Breast epithelium (tissue), 4 donors: ENCODE data around the gene FAIM2. TPM values are rescaled to one million over a fixed set of nuclear protein-coding genes. Genes with fewer than 3 reads are reported as not detected.
"Not testable (repeated sequence)": the region's sequence is repeated elsewhere in the genome, so short reads cannot be mapped to it uniquely, and the experiment has no call there.

Experiments used
- DNase-seq, 2 donors: peaks; one replicate each; pipeline ENCODE4 v3.0.0-alpha.2; 2019; ENCODE audit warnings: low spot score in 2 of 2
- H3K27ac ChIP-seq, 2 donors: fragments of 200-600 bp; sonication (generic) in 1 of 2; one replicate each; pipeline ENCODE4 v1.5.1; 2016 to 2019; ENCODE audit warnings: mild to moderate bottlenecking in 1 of 2
- H3K27me3 ChIP-seq, 2 donors: fragments of 200-600 bp; sonication (generic) in 1 of 2; one replicate each; pipeline versions ENCODE4 v1.5.1 to v1.6.0; 2017 to 2019; ENCODE audit warnings: control low read depth in 1 of 2, mild to moderate bottlenecking in 1 of 2
- H3K36me3 ChIP-seq: fragments of 200-600 bp; one replicate; pipeline ENCODE4 v1.5.1; 2019
- H3K4me1 ChIP-seq, 2 donors: fragments of 200-600 bp; sonication (generic); one replicate each; pipeline ENCODE4 v1.5.1; 2016 to 2019; ENCODE audit warnings: control low read depth in 1 of 2
- H3K4me3 ChIP-seq, 3 donors: fragments of 200-600 bp; sonication (generic); 1 replicate in 2 of 3; 2 replicates in 1 of 3; pipeline ENCODE4 v1.5.1; 2016 to 2019; ENCODE audit warnings: mild to moderate bottlenecking in 3 of 3, moderate library complexity in 2 of 3
- H3K9me3 ChIP-seq, 2 donors: fragments of 200-600 bp; sonication (generic) in 1 of 2; one replicate each; pipeline ENCODE4 v1.5.1; 2016 to 2019; ENCODE audit warnings: control low read depth in 1 of 2
- POLR2A ChIP-seq: fragments of 450-650 bp; IDR thresholded peaks from one replicate; pipeline ENCODE4 v1.6.1; 2016; ENCODE audit warnings: antibody characterized with exemption, mild to moderate bottlenecking, moderate library complexity
- POLR2AphosphoS5 ChIP-seq, 3 donors: sonication (generic); formaldehyde crosslinking; IDR thresholded peaks; one replicate each; pipeline ENCODE4 v1.6.1; 2017; ENCODE audit warnings: antibody characterized with exemption in 3 of 3
- intact Hi-C: fragments of 100-400 bp; cut with DNase I; formaldehyde crosslinking; loops from one replicate; pipeline ENCODE4 v1.15.1; 2023; ENCODE audit warnings: low total_unique reads
- total RNA-seq, 3 donors: library from RNA; depleted of rRNA; stranded (reverse); fragments of >200 nt; gene quantifications; one replicate each; pipeline ENCODE4 v1.1.0, GENCODE V29; 2016
- TF ChIP-seq, protein P1 (sequence below), 3 donors: fragments of 450-650 bp; IDR thresholded peaks; one replicate each; pipeline ENCODE4 v1.5.1; 2016 to 2017; ENCODE audit warnings: antibody characterized with exemption in 3 of 3, mild to moderate bottlenecking in 3 of 3, moderate library complexity in 3 of 3

Gene FAIM2
- total RNA-seq, 3 donors from 2014 or later, result 0.64 to 1.9 (median 1.3) TPM

DNA sequence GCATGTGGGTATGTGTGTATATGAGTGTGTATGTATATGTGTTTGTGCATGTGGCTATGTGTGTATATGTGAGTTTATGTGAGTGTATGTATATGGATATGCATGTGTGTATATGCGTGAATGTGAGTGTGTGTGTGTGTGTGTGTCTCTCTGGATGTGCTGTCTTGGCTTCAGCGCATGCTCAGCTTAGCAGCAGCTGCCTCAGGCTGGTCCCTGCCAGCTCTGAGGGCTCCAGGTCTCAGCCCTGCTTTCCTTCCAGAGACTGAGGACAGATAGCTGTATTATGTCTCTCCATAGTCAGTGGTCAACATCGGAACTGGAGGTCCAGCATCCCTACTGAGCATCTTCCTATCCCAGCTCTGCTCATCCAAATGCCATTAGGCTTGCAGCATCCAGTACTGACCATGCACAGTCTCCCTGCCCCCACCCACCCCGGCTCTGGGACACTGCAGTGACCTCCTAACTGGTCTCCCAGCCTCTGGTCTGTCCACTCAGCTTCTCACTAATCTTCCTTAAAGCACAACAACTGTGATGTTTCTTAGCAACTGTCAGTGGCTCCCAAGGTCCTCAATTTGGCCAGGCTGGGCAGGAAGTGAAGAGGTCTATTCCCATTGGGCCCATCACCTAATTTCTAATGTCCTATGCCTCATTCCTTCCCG lies 22.8 kb downstream of the FAIM2 start:
- no peak for DNase-seq
- TF ChIP-seq, protein P1, sequence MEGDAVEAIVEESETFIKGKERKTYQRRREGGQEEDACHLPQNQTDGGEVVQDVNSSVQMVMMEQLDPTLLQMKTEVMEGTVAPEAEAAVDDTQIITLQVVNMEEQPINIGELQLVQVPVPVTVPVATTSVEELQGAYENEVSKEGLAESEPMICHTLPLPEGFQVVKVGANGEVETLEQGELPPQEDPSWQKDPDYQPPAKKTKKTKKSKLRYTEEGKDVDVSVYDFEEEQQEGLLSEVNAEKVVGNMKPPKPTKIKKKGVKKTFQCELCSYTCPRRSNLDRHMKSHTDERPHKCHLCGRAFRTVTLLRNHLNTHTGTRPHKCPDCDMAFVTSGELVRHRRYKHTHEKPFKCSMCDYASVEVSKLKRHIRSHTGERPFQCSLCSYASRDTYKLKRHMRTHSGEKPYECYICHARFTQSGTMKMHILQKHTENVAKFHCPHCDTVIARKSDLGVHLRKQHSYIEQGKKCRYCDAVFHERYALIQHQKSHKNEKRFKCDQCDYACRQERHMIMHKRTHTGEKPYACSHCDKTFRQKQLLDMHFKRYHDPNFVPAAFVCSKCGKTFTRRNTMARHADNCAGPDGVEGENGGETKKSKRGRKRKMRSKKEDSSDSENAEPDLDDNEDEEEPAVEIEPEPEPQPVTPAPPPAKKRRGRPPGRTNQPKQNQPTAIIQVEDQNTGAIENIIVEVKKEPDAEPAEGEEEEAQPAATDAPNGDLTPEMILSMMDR (IDR thresholded peaks at IDR 0.05), result no peak
- no peak for TF ChIP-seq POLR2AphosphoS5 (IDR thresholded peaks at IDR 0.05)
- no peak for TF ChIP-seq POLR2A
- no peak overlapping the region for H3K4me3 ChIP-seq
- no peaks in the 10 kb centered on the region for H3K4me1 ChIP-seq
- no peaks in the 10 kb centered on the region for H3K9me3 ChIP-seq
- H3K36me3 ChIP-seq, result no peaks in the 10 kb centered on the region
- H3K27me3 ChIP-seq, result no peaks in the 10 kb centered on the region
- no peak overlapping the region for H3K27ac ChIP-seq
- intact Hi-C loops, result no loop called here

GRCh38 chr12:49879065-49879464 lies 24.6 kb downstream of the FAIM2 start:
- H3K4me1 ChIP-seq, H3K36me3 ChIP-seq, H3K4me3 ChIP-seq, H3K27ac ChIP-seq, H3K27me3 ChIP-seq, H3K9me3 ChIP-seq, intact Hi-C loops, DNase-seq: not testable (repeated sequence)

DNA sequence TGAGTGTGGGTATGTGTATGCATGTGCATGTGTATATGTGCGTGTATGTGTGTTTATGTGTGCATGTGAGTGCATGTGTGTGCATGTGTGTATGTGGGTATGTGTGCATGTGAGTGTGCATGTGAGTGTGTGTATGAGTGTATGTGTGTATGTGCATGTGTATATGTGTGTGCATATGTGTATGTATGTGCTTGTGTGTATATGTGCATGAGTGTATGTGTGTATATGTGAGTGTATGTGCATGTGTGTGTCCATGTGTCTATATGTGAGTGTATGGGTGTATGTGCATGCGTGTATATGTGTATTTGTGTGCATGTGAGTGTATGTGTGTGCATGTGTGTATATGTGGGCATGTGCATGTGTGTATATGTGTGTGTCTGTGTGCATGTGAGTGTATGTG lies 25.7 kb downstream of the FAIM2 start:
- intact Hi-C loops, result no loop called here

DNA sequence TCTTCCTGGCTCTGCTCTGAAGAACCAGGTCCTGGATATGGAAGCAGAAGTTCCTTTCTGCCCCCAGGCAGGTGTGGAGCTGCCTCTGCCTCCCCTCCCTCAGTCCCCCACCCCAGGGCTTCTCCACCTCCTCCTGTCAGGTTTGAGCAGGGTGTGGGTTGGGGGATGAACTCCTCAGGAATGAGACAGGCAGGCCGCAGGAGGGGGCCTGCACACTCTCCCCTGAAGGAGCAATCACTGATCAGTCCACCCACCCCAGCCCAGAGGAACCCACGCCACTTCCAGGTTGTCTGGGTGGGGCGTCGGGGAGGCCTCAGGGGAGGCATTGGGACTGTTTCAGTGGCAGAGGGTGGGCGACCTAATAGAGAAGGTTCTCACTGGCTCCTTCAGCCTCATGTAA lies 26.6 kb downstream of the FAIM2 start:
- no peaks in the 10 kb centered on the region for H3K4me1 ChIP-seq
- intact Hi-C loops, result no loop called here
- H3K9me3 ChIP-seq, result no peaks in the 10 kb centered on the region
- no peak overlapping the region for H3K27ac ChIP-seq
- H3K36me3 ChIP-seq, result no peaks in the 10 kb centered on the region
- DNase-seq, result no peak
- no peak overlapping the region for H3K4me3 ChIP-seq
- no peaks in the 10 kb centered on the region for H3K27me3 ChIP-seq
- no peak for TF ChIP-seq POLR2A

More for the DNA sequence above, 25.7 kb downstream of the FAIM2 start:
- no peaks in the 10 kb centered on the region for H3K36me3 ChIP-seq
- no peaks in the 10 kb centered on the region for H3K4me1 ChIP-seq
- TF ChIP-seq POLR2AphosphoS5 (IDR thresholded peaks at IDR 0.05) (no peak), POLR2A (no peak)
- TF ChIP-seq, protein P1 (IDR thresholded peaks at IDR 0.05), result no peak
- no peak overlapping the region for H3K27ac ChIP-seq
- H3K4me3 ChIP-seq, result no peak overlapping the region
- H3K27me3 ChIP-seq, result no peaks in the 10 kb centered on the region
- no peaks in the 10 kb centered on the region for H3K9me3 ChIP-seq
- DNase-seq, result no peak

DNA sequence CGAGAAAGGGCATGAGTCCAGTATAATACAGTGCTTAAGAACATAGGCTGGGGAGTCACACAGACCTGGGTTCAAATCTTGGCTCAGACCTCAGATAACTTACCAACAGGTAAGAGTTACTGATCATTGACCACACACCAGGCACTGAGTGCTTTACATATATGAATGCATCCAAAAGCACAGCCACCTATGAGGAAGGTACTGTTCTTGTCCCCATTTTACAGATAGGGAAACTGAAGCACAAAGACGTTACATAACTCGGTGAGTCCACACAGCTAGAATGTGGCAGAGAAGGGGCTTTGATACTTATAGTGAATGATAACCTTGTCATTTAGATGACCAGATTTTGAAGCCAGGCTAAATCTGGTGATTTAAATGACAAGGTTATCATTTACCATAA lies 27.6 kb downstream of the FAIM2 start:
- H3K4me3 ChIP-seq, result no peak overlapping the region
- intact Hi-C loops, result no loop called here
- TF ChIP-seq POLR2AphosphoS5 (IDR thresholded peaks at IDR 0.05) (no peak), POLR2A (no peak)
- TF ChIP-seq, protein P1 (IDR thresholded peaks at IDR 0.05), result no peak

GRCh38 chr12:49875115-49875720 lies 28.5 kb downstream of the FAIM2 start:
- intact Hi-C loops, result no loop called here
- Histone ChIP-seq H3K4me3 (no peak overlapping the region), H3K36me3 (no peaks in the 10 kb centered on the region), H3K27ac (no peak overlapping the region), H3K9me3 (no peaks in the 10 kb centered on the region), H3K27me3 (no peaks in the 10 kb centered on the region), H3K4me1 (no peaks in the 10 kb centered on the region)
- DNase-seq, result no peak
- no peak for TF ChIP-seq POLR2AphosphoS5 (IDR thresholded peaks at IDR 0.05)
- no peak for TF ChIP-seq POLR2A
- TF ChIP-seq, protein P1 (IDR thresholded peaks at IDR 0.05), result no peak

More for the DNA sequence above, 27.6 kb downstream of the FAIM2 start:
- Histone ChIP-seq H3K27me3 (no peaks in the 10 kb centered on the region), H3K4me1 (no peaks in the 10 kb centered on the region), H3K9me3 (no peaks in the 10 kb centered on the region), H3K36me3 (no peaks in the 10 kb centered on the region), H3K27ac (no peak overlapping the region)
- no peak for DNase-seq
